OCI-M2 (cell line): ENCODE data around the gene CATSPERZ.

Source experiments
- DNase-seq: peaks from one replicate; lab custom pipeline; 2025; ENCODE audit not compliant: unreplicated experiment; lab: John Stamatoyannopoulos, UW

The CATSPERZ gene

DNA sequence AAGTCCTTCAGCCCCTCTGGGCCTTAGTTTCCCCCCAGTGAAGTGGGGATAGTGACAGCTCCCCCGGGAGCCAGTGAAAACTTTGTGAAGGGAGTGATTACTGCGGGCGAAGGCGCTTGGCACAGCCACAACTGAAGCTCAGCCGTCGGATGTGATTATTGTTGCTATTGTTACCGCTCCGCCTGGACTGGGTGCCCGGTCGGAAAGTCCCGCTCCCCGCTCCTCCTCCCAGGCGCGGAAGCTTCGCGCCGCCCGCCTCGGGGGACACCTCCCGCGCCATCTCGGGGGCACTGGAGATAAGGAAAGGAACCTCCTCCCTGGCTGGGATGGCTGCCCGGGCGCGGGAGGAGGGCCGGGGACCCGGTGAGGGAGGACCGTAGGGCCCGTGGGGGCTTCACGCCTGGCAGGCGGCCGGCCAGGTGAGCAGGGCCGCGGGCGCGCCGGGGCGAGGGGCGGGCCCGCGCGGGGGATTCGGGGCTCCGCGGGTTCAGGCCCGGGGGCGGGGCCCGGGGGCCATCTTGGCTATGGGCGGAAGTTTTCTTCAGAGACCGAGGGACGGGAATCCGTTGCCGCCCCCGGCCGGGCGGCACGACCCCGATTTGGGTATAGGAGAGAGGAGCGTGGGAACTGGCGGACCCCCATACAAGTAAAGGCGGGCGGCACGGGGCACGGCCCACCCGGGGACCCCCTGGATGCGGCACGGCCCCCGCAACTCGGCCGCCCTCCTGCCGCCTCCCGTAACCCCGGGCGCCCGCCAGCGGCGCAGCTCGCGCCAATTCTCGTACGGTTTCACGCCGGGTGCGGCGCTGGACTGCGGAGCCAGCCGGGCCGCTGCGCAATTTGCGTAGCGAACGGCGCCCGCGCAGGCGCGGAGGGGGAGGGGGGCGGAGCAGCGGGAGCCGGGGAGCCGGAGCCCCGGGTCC, 14.9 kb upstream of the CATSPERZ start, which contains the start of gene GPR137:
GPR137 (plus strand) TSS at position 887 of the 923 bp plus-strand sequence. CDS start 677 bp downstream, outside the sequence.
- DNase-seq = no peak

DNA sequence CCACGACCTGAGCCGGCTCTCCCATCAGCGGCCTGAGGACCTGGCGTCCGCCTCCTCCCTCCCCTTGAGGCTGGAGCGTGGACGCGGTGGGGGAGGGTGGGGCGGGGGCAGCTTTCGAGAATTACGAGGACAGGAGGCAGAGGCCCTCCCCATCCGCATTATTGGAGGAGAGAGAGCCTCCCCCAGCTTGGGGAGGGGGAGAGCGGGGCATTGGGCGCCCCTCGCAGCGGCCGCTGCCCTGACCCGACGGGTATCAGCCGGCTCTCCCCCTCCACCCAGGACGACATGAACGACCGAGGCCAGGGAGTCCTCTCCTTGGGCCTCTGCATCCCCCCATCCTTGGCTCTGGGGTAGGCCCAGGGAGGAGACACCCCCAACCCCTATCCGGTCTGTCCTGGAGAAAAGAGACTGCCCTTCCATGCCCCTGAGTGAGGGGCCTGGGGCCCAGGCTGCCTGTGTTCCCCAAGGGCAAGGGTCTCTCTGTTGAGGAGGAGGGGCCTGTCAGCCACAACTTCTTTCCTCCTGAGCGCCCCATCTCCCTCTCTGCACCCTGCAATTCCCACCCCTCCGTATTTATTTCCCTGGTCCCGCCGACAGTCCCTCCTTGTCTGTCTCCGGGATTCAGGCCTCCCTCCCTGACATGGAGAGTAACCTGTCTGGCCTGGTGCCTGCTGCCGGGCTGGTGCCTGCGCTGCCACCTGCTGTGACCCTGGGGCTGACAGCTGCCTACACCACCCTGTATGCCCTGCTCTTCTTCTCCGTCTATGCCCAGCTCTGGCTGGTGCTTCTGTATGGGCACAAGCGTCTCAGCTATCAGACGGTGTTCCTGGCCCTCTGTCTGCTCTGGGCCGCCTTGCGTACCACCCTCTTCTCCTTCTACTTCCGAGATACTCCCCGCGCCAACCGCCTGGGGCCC, 14.0 kb upstream of the CATSPERZ start:
- no peak for DNase-seq

- DNase-seq = no peak
Measured at GRCh38 chr11:64286801-64287159, 13.4 kb upstream of the CATSPERZ start.

DNA sequence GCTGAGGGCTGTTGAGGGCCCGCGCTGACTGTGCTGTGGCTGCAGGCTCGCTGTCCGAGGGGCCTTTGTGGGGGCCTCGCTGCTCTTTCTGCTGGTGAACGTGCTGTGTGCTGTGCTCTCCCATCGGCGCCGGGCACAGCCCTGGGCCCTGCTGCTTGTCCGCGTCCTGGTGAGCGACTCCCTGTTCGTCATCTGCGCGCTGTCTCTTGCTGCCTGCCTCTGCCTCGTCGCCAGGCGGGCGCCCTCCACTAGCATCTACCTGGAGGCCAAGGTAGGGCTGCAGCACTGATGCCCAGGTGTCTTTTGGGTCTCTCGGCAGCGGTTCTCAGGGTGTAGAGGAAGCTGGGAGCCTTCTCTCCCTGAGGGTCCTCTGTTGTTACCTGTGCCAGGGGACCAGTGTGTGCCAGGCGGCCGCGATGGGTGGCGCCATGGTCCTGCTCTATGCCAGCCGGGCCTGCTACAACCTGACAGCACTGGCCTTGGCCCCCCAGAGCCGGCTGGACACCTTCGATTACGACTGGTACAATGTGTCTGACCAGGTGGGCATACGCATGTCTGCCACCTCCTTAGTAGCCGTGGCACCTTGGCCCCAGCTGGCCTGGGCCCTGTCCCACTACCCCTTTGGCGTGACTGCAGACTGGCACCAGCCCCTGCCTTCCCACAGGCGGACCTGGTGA, 12.3 kb upstream of the CATSPERZ start:
- DNase-seq = no peak

DNA sequence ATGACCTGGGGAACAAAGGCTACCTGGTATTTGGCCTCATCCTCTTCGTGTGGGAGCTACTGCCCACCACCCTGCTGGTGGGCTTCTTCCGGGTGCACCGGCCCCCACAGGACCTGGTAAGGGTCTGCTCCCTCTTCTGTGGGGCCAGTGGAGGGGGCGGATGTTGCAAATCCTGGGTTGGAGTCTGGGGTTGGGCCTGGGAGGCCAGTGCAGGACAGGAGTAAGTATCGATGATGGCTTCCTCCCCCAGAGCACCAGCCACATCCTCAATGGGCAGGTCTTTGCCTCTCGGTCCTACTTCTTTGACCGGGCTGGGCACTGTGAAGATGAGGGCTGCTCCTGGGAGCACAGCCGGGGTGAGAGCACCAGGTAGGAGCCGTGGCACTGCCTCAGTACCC, 11.8 kb upstream of the CATSPERZ start:
- no peak for DNase-seq

- no peak for DNase-seq
Measured at GRCh38 chr11:64289002-64289564, 11.1 kb upstream of the CATSPERZ start.

DNA sequence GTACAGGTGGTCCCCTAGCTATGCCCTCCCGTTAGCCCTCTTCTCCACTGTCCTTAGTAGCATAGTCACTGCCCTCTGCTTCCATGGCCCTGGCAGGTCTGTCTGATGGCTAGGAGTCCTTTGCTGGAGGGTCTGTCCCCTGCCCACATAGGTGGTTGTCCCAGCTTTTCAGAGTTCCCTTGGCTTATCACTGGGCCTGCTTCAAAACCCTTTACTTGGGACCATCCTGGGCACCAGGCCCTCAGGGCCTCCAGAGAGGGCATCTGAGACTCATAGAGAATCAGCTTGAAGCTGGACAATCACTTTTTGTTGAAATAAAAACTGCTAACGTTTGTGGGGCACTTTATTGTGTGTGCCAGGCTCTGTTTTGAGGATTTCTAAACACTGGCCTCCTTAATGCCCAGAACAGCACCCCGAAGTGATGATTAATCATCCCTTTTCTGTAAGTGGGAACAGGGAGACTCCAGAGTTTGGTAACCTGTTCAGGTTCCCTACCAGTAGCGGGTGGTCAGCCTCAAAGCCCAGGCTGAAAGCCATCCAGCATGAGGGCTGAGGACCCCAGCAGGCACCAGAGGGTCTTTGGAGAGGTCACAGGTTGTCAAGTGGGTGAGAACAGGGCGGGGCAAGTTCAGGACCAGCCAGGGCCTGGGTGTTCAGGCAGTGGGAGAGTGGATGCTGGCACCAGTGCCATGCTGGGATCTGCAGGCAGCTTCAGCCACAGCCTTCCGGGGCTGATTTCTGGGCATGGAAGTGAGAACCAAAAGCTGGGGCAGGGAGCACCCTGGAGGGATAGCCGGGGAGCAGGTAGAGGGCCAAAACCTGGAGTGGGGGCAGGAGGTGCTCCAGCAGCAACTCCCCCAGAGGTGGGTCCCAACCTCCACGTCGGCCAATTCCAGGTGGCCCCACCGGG, 9.6 kb upstream of the CATSPERZ start:
- no peak for DNase-seq

- DNase-seq = no peak
Measured at GRCh38 chr11:64291262-64291751, 8.9 kb upstream of the CATSPERZ start, which contains the start of gene KCNK4. KCNK4 (plus strand) TSS chr11:64291302; CDS start chr11:64293019, 1,717 bp downstream.

GRCh38 chr11:64291752-64292459, 8.3 kb upstream of the CATSPERZ start:
- DNase-seq = no peak

- no peak for DNase-seq
Measured at GRCh38 chr11:64292460-64293254, 7.5 kb upstream of the CATSPERZ start.

GRCh38 chr11:64294774-64295173, 5.4 kb upstream of the CATSPERZ start:
- DNase-seq = no peak

DNA sequence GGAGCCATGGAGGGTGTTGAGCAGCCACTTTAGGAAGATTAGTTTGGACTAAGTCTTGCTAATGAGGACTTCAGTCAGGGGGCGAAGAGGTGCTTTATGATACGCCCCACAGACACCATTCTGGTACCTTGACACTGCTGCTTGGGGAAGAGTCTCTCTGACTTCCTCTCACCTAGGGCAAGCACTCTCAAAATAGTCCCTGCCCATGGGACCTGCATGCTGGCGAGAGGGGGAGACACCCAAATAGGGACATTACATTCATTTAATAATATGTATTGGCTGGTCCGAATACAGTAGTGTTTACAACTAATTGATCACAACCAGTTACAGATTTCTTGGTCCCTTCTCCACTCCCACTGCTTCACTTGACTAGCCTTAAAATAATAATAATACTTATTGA, 4.4 kb upstream of the CATSPERZ start:
- no peak for DNase-seq

DNA sequence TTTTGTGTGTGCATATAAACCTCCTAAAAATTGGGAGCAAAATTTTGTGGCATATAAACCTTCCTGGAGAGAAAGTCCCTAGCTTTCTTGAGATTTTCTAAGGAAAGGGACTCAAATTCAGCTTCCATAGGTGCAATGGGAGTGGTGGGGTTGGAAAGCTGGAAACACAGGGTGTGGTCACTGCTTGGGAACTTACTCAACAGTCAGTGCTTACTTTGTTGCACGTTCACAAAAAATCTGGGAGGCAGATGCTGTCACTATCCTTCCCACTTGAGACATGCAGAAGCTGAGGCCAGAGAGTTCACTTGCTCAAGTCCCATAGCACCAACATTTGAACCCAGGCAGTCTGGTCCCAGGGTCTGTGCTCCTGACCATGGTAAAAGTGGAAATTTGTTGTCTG, 3.9 kb upstream of the CATSPERZ start:
- no peak for DNase-seq

DNA sequence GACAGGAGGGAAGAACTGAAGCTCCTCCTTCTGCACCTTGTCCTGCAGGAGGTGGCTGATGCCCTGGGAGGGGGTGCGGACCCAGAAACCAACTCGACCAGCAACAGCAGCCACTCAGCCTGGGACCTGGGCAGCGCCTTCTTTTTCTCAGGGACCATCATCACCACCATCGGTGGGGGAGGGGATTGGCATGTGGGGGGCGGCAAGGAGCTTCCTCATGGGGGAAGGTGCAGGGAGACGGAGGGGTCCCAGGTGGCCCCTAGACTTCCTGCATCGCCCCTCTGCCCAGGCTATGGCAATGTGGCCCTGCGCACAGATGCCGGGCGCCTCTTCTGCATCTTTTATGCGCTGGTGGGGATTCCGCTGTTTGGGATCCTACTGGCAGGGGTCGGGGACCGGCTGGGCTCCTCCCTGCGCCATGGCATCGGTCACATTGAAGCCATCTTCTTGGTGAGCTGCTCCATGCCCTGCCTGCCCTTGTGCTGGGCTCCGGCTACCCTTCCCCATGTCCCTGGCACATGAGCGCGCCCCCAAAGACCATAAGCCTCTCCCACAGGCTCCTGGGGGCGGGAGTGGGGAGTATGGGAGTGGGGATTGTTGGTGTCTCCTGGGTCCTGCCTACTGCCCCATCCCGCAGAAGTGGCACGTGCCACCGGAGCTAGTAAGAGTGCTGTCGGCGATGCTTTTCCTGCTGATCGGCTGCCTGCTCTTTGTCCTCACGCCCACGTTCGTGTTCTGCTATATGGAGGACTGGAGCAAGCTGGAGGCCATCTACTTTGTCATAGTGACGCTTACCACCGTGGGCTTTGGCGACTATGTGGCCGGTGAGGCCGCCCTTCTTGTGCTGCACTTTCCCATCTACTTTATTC, 3.1 kb upstream of the CATSPERZ start:
- DNase-seq = no peak

DNA sequence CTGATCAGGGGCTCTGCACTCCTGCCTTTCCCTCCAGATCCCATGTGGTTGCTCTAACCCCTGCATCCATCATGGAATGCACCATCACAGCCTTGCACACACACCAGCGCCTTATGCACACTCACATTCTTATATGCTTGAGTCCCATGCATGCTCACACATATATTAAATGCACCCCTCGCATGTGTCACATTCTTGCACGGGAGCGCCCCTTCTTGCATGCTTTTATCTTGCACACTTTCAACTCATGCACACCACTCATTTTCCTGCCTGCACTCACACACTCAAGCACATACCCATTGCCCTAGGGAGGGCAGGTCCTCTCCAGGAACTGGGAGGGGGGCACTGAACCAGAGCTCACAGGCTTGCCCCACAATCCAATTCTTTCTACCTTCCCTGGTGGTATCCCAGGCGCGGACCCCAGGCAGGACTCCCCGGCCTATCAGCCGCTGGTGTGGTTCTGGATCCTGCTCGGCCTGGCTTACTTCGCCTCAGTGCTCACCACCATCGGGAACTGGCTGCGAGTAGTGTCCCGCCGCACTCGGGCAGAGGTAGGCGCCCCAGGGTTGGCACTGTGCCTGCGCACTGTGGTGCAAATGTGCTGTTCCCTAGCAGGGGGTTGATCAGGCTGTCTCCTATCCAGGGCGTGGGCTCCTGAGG, 2.3 kb upstream of the CATSPERZ start:
- no peak for DNase-seq

DNA sequence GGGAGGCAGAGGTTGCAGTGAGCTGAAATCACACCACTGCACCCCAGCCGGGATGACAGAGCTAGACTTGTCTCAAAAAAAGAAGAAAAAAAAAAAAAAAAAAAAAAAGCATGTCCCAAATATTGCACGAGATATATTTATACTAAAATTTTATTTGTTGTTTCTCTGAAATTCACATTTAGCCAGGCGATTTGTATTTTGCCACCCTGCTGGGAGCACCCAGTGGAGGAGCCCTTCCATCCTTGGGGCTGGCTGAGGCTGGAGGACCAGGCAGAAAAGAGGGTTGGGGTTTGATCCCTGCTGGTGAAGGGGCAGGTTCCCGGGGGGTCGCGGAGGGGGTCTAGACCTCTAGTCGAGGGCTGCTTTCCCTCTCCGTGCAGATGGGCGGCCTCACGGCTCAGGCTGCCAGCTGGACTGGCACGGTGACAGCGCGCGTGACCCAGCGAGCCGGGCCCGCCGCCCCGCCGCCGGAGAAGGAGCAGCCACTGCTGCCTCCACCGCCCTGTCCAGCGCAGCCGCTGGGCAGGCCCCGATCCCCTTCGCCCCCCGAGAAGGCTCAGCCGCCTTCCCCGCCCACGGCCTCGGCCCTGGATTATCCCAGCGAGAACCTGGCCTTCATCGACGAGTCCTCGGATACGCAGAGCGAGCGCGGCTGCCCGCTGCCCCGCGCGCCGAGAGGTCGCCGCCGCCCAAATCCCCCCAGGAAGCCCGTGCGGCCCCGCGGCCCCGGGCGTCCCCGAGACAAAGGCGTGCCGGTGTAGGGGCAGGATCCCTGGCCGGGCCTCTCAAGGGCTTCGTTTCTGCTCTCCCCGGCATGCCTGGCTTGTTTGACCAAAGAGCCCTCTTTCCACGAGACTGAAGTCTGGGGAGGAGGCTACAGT, 952 bp upstream of the CATSPERZ start:
- no peak for DNase-seq
